Spleen (tissue), 7 donors: ENCODE measurements around the gene RGS6.

Experiments used
- CTCF ChIP-seq, 11 experiments: fragments of 200-600 bp in 7 of 11; fragments of 450-650 bp in 4 of 11; sonication (generic) in 4 of 11; IDR thresholded peaks in 8 of 11; conservative IDR thresholded peaks in 3 of 11; 1 replicate in 7 of 11; 2 replicates in 4 of 11; pipeline versions ENCODE4 v1.4.0 to v1.8.0; 2016 to 2021; ENCODE audit warnings: antibody characterized with exemption in 11 of 11, inconsistent platforms in 4 of 11, mild to moderate bottlenecking in 1 of 11
- POLR2A ChIP-seq, 3 donors: fragments of 450-650 bp; IDR thresholded peaks; one replicate each; pipeline ENCODE4 v1.5.1; 2017; ENCODE audit warnings: antibody characterized with exemption in 3 of 3, mild to moderate bottlenecking in 1 of 3
- POLR2AphosphoS5 ChIP-seq, 3 donors: sonication (generic); formaldehyde crosslinking; IDR thresholded peaks; one replicate each; pipeline ENCODE4 v1.5.1; 2017; ENCODE audit warnings: antibody characterized with exemption in 3 of 3
- donor health status: DM: no; HTN: no; CAD: no; lungs with moderate emphysema.
- donor health status: DM: no; HTN: no; CAD: no.
- donor health status: DM: no; HTN: no; CAD: no.

GRCh38 chr14:72336311-72336980 is 404.2 kb downstream of the RGS6 start:
- no peak for TF ChIP-seq CTCF (IDR thresholded peaks at IDR 0.05 in 8 of 11, conservative IDR thresholded peaks at IDR 0.05 in 3 of 11)
- no peak for TF ChIP-seq POLR2A (IDR thresholded peaks at IDR 0.05)
- no peak for TF ChIP-seq POLR2AphosphoS5 (IDR thresholded peaks at IDR 0.05)
